ENCODE results near the gene DPYD.

Gene DPYD

GRCh38 chr1:97920276-97920831 lies 480 bp downstream of the DPYD start:
- DNase-seq (ENCODE audit: low spot score): peak; percentile 25
- peak overlapping the region; percentile 96 for H3K27ac ChIP-seq
- TF ChIP-seq, protein P1, sequence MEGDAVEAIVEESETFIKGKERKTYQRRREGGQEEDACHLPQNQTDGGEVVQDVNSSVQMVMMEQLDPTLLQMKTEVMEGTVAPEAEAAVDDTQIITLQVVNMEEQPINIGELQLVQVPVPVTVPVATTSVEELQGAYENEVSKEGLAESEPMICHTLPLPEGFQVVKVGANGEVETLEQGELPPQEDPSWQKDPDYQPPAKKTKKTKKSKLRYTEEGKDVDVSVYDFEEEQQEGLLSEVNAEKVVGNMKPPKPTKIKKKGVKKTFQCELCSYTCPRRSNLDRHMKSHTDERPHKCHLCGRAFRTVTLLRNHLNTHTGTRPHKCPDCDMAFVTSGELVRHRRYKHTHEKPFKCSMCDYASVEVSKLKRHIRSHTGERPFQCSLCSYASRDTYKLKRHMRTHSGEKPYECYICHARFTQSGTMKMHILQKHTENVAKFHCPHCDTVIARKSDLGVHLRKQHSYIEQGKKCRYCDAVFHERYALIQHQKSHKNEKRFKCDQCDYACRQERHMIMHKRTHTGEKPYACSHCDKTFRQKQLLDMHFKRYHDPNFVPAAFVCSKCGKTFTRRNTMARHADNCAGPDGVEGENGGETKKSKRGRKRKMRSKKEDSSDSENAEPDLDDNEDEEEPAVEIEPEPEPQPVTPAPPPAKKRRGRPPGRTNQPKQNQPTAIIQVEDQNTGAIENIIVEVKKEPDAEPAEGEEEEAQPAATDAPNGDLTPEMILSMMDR (conservative IDR thresholded peaks at IDR 0.05; ENCODE audit: low read depth): no peak
- ChIA-PET CTCF (interaction anchor here (0.7 kb wide), 1 partner anchor 8 kb away, joined by 3 read pairs; no protein-coding TSS in a partner anchor), POLR2A (ENCODE audit: low non-redundant PET) (no interaction called here)

DNA sequence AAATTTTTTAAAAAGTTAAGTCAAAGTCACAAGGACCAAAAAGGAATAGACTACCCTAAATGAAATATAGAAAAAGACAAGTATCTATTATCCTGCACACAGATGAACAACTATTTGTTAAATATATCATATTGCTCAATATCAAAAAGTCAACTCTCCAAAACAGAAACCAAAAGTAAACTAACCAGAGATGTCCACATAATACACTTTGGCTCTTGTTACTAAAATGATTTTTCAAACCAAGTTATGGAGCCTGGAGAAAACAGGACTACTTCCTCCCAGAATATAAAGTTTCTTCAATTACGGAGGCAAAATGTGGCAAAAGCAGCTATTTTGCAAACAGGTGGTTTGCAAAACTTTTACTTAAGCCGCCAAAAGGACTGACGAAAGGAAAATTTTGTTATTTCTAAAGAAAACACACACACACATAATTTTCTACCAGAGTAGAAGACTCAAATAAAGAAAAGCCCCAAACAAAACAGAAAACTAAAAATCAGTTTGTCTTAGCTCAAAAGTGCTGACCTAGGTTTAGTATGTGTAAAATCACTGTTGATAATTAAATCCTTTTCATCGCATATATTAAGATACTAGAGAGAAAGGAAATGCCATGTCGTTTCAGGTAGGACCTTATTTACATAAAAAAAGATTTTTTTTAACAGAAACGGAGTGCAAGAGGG lies 1.1 kb downstream of the DPYD start:
- POLR2A ChIA-PET (ENCODE audit: low non-redundant PET): no interaction called here
- no peak overlapping the region for H3K27ac ChIP-seq
- CTCF ChIA-PET: interaction anchor here (0.6 to 0.7 kb wide), 2 partner anchors 8 to 955 kb away, joined by 3 to 5 read pairs; no protein-coding TSS in a partner anchor
- DNase-seq (ENCODE audit: low spot score): peak; percentile 9
- TF ChIP-seq, protein P1 (conservative IDR thresholded peaks at IDR 0.05; ENCODE audit: low read depth): no peak

- TF ChIP-seq, protein P1 (conservative IDR thresholded peaks at IDR 0.05; ENCODE audit: low read depth): no peak
- H3K27ac ChIP-seq: no peak overlapping the region
- DNase-seq (ENCODE audit: low spot score): no peak
- CTCF ChIA-PET: interaction anchor here (0.6 kb wide), 2 partner anchors 104 to 954 kb away, joined by 3 to 5 read pairs; no protein-coding TSS in a partner anchor
- POLR2A ChIA-PET (ENCODE audit: low non-redundant PET): no interaction called here
Observed at GRCh38 chr1:97918961-97919360, 1.9 kb downstream of the DPYD start.

DNA sequence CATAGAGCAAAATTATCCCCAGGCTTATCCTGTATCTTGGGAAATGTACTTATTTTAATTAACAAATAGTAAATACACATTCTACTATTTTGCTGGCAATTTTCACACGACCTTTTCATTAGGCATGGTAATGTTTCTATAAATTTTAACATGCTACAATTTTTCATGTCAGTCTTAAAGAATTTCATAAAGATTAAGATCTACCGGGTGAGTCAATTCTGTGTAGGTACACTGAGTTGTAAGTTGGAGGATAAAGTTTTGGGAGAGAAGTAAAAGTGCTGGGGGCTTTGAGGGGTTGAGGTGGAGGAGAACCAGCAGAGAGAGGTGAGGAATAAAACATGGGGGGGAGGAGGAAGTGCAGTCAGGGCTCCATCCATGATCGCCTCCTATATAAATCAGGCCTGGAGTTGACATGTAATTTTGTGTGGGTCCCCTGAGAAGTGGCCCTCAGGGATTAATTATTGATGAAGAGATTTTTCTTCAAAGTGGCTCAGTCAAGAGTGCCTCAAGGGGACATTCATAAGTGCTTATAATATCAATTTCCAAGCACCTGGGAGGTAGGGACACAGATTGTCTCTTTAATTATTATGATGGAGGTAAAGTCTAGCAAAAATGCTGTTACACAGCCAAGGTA lies 7.2 kb downstream of the DPYD start:
- ChIA-PET CTCF (interaction anchor here (0.6 kb wide), 1 partner anchor 52 kb away, joined by 3 read pairs; no protein-coding TSS in a partner anchor), POLR2A (ENCODE audit: low non-redundant PET) (no interaction called here)
- no peak overlapping the region for H3K27ac ChIP-seq

GRCh38 chr1:97911266-97912215 lies 9.3 kb downstream of the DPYD start:
- CTCF ChIA-PET: no interaction called here
- H3K27ac ChIP-seq: no peak overlapping the region
- DNase-seq (ENCODE audit: low spot score): no peak
- POLR2A ChIA-PET (ENCODE audit: low non-redundant PET): no interaction called here
- TF ChIP-seq, protein P1 (conservative IDR thresholded peaks at IDR 0.05; ENCODE audit: low read depth): no peak

More for the DNA sequence above, 7.2 kb downstream of the DPYD start:
- TF ChIP-seq, protein P1 (conservative IDR thresholded peaks at IDR 0.05; ENCODE audit: low read depth): no peak
- no peak for DNase-seq (ENCODE audit: low spot score)

- ChIA-PET CTCF (no interaction called here), POLR2A (ENCODE audit: low non-redundant PET) (no interaction called here)
- H3K27ac ChIP-seq: no peak overlapping the region
- TF ChIP-seq, protein P1 (conservative IDR thresholded peaks at IDR 0.05; ENCODE audit: low read depth): no peak
- no peak for DNase-seq (ENCODE audit: low spot score)
Observed at GRCh38 chr1:97909266-97909665, 11.6 kb downstream of the DPYD start.
